ENCODE measurements around the gene LSAMP.

Gene LSAMP

GRCh38 chr3:116285781-116286421, 159.4 kb downstream of the LSAMP start:
- peak; percentile 39 for DNase-seq

- DNase-seq = no peak
Observed at GRCh38 chr3:116281313-116282143, 163.8 kb downstream of the LSAMP start.

DNA sequence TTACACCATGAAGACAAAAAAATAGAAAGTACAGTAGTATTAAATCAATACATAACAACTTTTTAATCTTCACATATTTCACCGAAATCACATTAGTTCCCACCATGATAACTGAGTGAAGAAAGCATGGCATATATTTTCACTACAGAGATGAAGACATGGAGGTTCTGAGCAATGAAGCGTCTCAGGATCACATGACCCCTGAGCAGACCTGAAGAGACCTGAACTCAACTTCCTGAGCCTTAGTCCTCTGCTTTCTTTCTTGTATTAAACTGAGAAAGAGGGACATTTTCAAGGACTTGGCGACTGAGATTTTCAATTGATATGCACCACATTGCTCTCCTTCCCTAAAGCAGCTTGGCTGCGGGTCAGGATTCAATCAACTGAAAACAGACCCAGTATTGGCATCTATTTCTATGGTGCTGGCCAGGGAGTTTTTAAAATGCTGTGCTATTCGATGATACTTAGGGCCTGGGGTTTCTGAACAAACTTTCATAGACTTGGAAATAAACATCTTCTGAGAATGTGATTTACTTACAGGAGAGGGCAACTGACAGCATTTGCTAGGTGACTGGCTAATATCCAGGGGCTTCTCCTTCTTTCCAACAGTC, 165.1 kb downstream of the LSAMP start:
- DNase-seq = no peak

GRCh38 chr3:116276675-116277074, 168.6 kb downstream of the LSAMP start:
- no peak for DNase-seq

- no peak for DNase-seq
Observed at GRCh38 chr3:116270056-116270455, 175.2 kb downstream of the LSAMP start.

GRCh38 chr3:116267116-116267515, 178.2 kb downstream of the LSAMP start:
- DNase-seq = no peak

DNA sequence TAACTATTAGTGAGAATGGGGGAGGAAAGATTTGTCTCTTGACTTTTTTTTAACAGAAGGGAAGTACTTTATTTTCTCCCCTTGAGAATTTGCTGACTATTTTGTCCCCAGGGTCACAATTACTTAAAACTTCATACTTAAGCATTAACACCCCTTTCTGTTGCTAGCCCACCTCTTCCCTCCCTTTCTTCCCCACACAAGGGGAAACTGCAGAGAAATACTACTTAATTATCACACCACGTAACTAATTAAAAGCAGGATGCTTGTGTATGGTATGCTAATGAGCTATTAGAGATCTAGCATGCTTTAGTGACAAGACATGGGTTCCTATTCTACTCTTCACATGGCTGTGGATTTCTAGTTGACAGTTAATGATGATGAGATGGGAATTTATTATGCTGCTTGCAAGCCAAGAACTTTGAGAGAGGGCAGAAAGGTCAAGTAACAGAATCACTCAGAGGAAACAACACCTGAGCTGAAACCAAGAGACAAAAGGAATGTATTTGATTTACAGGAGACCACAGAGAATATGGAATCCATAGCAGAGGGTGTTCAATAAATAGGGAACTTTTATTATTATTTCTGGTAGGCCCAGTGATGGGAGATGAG, 179.2 kb downstream of the LSAMP start:
- DNase-seq = no peak

GRCh38 chr3:116265320-116265695, 180.0 kb downstream of the LSAMP start:
- no peak for DNase-seq

- no peak for DNase-seq
Observed at GRCh38 chr3:116264546-116265319, 180.6 kb downstream of the LSAMP start.

GRCh38 chr3:116263842-116264545, 181.3 kb downstream of the LSAMP start:
- no peak for DNase-seq

GRCh38 chr3:116260491-116260890, 184.8 kb downstream of the LSAMP start:
- DNase-seq = no peak

DNA sequence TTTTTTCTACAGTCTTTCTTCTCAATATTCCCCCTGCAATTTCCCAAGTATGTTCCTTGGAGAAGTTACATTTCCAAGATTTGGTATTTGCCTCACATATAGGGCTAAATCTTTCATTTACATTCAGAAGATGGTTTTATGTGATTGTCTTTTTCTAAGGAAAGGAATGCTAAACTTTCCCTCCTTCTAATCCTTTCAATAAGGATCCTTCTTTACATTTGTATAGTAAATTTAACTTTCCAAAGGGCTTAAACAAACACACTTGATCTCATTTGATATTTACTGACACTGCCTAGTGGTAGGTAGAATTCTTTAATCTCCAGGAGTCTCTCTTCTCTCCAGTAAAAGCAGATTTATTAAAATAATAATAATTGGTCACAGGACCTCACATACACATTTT, 185.3 kb downstream of the LSAMP start:
- no peak for DNase-seq

DNA sequence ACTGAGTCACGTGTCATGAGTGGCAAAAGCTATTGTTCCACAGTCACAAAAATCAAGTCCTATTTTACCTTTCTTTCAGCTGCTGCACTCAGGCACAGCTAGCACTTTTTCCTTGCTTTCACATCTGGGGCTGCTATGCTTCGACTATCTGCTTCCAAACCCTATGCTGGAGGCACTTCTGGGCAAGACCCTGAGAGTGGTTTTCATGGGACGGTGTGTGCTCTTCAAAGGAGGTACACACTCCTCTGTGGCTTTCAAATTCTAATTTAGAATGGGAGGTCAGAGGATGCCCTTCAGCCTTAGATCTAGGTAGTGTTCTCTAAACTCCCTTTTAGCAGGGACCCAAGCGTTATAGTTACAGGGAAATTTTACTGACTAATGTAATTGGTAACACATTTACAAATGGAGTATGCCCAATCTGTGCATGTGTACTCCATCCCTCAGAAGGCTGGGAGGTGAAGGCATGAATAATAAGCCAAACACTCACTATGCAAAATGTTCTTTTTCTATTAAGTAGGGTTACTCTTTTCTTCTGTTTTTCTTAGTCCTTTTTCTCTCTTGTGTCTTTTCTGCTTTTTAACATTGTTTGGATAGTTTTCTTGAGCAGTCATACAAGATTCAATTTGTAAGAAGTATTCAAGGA, 188.3 kb downstream of the LSAMP start:
- DNase-seq = no peak

DNA sequence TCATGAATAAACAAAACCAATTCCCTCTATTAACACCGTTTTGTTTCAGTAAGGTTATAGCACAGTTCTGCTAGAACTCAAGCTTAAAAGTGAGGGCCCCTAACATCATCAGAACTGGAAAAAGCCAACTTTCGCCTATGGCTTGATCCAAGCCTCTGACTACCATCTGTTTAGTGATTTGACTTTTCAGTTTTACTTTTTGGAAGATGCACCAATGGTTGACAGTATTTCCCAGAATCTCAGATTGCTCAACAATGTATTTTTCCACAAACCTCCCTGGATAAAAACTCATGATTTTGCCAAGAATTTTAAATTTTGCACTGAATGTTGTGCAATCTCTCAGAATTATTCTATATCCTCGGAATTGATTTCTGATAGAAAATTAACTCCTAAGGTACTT, 190.7 kb downstream of the LSAMP start:
- no peak for DNase-seq

GRCh38 chr3:116253511-116253910, 191.8 kb downstream of the LSAMP start:
- DNase-seq = no peak

- no peak for DNase-seq
Observed at GRCh38 chr3:116247605-116248004, 197.7 kb downstream of the LSAMP start.

GRCh38 chr3:116246406-116246980, 198.8 kb downstream of the LSAMP start:
- no peak for DNase-seq

- DNase-seq = no peak
Observed at GRCh38 chr3:116242825-116243224, 202.5 kb downstream of the LSAMP start.

DNA sequence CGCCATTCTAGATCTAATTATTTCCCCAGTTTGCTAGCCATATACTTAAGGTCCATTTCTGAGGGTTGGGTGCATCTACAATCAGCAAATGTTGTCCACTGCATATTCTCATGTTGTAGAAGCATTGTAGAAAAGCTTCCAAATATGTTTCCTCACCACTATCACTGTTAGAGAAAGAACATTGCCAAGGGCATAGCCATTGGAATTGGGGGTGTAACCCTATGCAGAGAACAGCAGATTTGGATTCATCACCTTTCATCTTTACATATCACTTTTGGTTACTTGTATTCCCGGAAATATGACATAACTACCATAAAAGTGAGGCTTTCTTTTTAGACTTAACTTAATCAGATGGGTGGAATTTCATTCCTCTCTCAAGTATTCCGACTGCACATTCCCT, 203.6 kb downstream of the LSAMP start:
- no peak for DNase-seq

DNA sequence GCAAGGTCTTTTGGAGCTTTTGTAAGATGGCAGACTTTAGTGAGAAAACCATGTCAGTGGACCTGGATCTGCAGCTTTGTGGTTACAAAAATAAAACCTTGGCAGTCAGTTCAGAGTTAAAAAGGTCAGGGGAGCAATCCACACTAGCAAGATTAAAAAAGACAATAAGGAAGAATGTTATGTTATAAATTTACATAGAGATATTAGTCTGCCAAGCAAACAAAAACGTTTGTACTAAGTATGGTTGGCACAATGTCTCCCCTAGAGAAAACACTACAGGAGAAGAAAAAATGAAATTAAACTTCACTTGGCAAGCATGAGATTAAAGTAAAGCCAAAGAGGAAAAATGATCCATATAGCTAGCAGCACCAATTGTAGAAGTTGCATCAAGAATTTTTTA, 205.0 kb downstream of the LSAMP start:
- DNase-seq = no peak

DNA sequence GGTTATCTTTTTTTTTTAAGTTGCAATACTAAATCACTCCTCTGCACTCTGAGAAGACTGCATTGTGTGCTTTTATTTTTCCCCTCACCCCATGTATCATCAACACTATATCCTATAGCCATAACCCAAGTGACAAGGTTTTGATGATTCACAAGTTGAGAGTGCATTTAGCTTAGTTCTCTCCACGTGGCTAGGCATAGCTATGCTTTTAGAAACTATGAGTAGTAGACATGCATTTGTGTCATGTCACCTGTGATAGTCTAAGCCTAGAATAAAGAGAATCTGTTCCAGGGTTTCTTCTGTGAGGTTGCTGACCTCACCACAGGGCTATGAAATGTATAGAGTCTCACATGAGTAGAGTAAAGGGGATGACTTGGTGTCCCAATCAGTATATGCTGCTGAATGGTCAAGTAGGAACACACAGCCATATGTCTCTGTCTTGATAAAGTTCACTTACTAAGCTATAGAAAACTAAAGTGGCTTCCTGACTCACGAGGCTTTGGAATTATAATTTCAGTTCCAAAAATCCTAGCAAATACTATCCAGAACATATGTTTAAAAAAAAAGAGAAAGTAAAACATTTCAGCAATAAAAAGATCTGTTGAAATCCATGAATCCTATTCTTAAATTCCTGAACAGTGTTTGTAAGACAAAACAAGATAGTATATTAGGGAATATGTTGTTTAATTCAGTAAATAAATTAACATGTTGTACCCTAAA, 206.3 kb downstream of the LSAMP start:
- DNase-seq = no peak
